Measurements from ENCODE around the gene SMYD3.

DNA sequence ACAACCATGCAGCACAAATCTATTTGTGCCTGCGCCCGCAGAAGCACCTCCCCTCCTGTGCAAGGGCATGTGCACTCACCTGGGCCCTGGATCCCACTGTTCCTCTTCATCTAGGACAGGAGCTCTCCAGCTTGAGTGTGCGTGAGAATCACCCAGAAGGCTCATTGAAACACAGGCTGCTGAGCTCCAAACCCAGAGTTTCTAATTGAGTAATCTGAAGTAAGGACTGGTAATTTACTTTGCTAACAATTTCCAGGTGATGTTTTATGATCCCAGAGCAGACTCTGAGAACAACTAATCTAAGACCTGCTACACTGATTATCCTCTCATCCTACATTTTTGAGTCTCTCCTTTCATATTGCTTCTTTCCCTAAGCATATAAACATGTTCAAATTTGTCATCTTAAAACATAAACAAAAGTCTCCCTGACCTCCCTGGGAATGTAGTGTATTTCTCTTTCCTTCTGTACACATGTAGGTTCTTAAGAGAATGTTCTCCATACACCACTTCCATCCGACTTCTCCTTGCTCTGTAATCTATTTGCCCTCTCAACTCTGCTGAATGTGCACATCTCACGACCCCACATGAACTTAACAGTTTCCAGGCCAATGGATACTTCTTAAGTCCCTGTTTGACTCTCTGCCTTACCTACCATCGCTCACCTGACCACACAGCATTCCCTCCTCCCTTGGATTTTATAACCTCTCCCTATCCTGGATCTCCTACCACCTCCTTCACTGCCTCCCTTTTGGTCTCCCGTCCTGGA is 522.5 kb downstream of the SMYD3 start:
- TF ChIP-seq, protein P1, sequence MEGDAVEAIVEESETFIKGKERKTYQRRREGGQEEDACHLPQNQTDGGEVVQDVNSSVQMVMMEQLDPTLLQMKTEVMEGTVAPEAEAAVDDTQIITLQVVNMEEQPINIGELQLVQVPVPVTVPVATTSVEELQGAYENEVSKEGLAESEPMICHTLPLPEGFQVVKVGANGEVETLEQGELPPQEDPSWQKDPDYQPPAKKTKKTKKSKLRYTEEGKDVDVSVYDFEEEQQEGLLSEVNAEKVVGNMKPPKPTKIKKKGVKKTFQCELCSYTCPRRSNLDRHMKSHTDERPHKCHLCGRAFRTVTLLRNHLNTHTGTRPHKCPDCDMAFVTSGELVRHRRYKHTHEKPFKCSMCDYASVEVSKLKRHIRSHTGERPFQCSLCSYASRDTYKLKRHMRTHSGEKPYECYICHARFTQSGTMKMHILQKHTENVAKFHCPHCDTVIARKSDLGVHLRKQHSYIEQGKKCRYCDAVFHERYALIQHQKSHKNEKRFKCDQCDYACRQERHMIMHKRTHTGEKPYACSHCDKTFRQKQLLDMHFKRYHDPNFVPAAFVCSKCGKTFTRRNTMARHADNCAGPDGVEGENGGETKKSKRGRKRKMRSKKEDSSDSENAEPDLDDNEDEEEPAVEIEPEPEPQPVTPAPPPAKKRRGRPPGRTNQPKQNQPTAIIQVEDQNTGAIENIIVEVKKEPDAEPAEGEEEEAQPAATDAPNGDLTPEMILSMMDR (conservative IDR thresholded peaks at IDR 0.05), result no peak
- TF ChIP-seq EZH2 (IDR thresholded peaks at IDR 0.05; ENCODE audit: low read depth), result no peak
